Dendritic cell treated with granulocyte-macrophage colony-stimulating factor and Interleukin-4, amounts not matched to agents 40 ng/mL and 50 ng/mL, for 4 days (primary cell): ENCODE data around the gene MYO16.

Experiments used
- H3K27ac Mint-ChIP-seq: one replicate; pipeline ENCODE4 v1.8.0; 2022; ENCODE audit warnings: mild to moderate bottlenecking, mixed read lengths
- H3K27me3 Mint-ChIP-seq: one replicate; pipeline ENCODE4 v1.8.0; 2022; ENCODE audit warnings: mild to moderate bottlenecking, mixed read lengths
- H3K36me3 Mint-ChIP-seq: one replicate; pipeline ENCODE4 v1.8.0; 2022; ENCODE audit warnings: low read depth, mixed read lengths
- H3K4me1 Mint-ChIP-seq: one replicate; pipeline ENCODE4 v1.8.0; 2022; ENCODE audit warnings: low read depth, mixed read lengths
- H3K4me3 Mint-ChIP-seq: one replicate; pipeline ENCODE4 v1.8.0; 2022; ENCODE audit warnings: mild to moderate bottlenecking, moderate library complexity, mixed read lengths
- H3K9me3 Mint-ChIP-seq: one replicate; pipeline ENCODE4 v1.8.0; 2022; ENCODE audit warnings: mixed read lengths
- intact Hi-C: fragments of 100-400 bp; cut with micrococcal nuclease; formaldehyde crosslinking; loops from one replicate; pipeline ENCODE4 v1.15.0; 2022

Gene MYO16

GRCh38 chr13:109154146-109154545 is 524.7 kb downstream of the MYO16 start:
- intact Hi-C loops = no loop called here
- peaks cover 19% of the 10 kb centered on the region for H3K4me1 Mint-ChIP-seq
- H3K27ac Mint-ChIP-seq = no peak overlapping the region

GRCh38 chr13:109154546-109154945 is 525.1 kb downstream of the MYO16 start:
- H3K36me3 Mint-ChIP-seq = no peaks in the 10 kb centered on the region
- no peak overlapping the region for H3K27ac Mint-ChIP-seq
- peaks cover 32% of the 10 kb centered on the region for H3K27me3 Mint-ChIP-seq
- intact Hi-C loops = no loop called here
- H3K9me3 Mint-ChIP-seq = no peaks in the 10 kb centered on the region
- H3K4me3 Mint-ChIP-seq = no peak overlapping the region
- H3K4me1 Mint-ChIP-seq = peaks cover 19% of the 10 kb centered on the region

More at GRCh38 chr13:109154146-109154545, 524.7 kb downstream of the MYO16 start:
- H3K9me3 Mint-ChIP-seq = no peaks in the 10 kb centered on the region
- H3K4me3 Mint-ChIP-seq = no peak overlapping the region
- H3K36me3 Mint-ChIP-seq = no peaks in the 10 kb centered on the region
- H3K27me3 Mint-ChIP-seq = peaks cover 31% of the 10 kb centered on the region

GRCh38 chr13:109154966-109155761 is 525.8 kb downstream of the MYO16 start:
- H3K27me3 Mint-ChIP-seq = peaks cover 34% of the 10 kb centered on the region
- no peaks in the 10 kb centered on the region for H3K9me3 Mint-ChIP-seq
- peaks cover 19% of the 10 kb centered on the region for H3K4me1 Mint-ChIP-seq
- intact Hi-C loops = no loop called here
- H3K27ac Mint-ChIP-seq = no peak overlapping the region
- no peaks in the 10 kb centered on the region for H3K36me3 Mint-ChIP-seq
- H3K4me3 Mint-ChIP-seq = no peak overlapping the region

- Mint-ChIP-seq H3K36me3 (no peaks in the 10 kb centered on the region), H3K27ac (no peak overlapping the region), H3K4me1 (peaks cover 19% of the 10 kb centered on the region), H3K9me3 (no peaks in the 10 kb centered on the region), H3K27me3 (peaks cover 40% of the 10 kb centered on the region), H3K4me3 (no peak overlapping the region)
- intact Hi-C loops = no loop called here
These were observed 526.9 kb downstream of the MYO16 start for GRCh38 chr13:109156181-109156935.

- H3K4me1 Mint-ChIP-seq = peaks cover 19% of the 10 kb centered on the region
- H3K9me3 Mint-ChIP-seq = no peaks in the 10 kb centered on the region
- intact Hi-C loops = no loop called here
- H3K27ac Mint-ChIP-seq = peak overlapping the region; percentile 11
- H3K36me3 Mint-ChIP-seq = no peaks in the 10 kb centered on the region
- peaks cover 43% of the 10 kb centered on the region for H3K27me3 Mint-ChIP-seq
- H3K4me3 Mint-ChIP-seq = no peak overlapping the region
These were observed 527.9 kb downstream of the MYO16 start for GRCh38 chr13:109157275-109157674.

GRCh38 chr13:109158383-109158782 is 529.0 kb downstream of the MYO16 start:
- Mint-ChIP-seq H3K4me3 (no peak overlapping the region), H3K9me3 (no peaks in the 10 kb centered on the region)

GRCh38 chr13:109159650-109160309 is 530.4 kb downstream of the MYO16 start:
- intact Hi-C loops = no loop called here
- Mint-ChIP-seq H3K27me3 (peaks cover 50% of the 10 kb centered on the region), H3K36me3 (no peaks in the 10 kb centered on the region), H3K9me3 (no peaks in the 10 kb centered on the region), H3K4me1 (peaks cover 20% of the 10 kb centered on the region), H3K27ac (peak overlapping the region; percentile 8), H3K4me3 (no peak overlapping the region)

More at GRCh38 chr13:109158383-109158782, 529.0 kb downstream of the MYO16 start:
- intact Hi-C loops = no loop called here
- H3K36me3 Mint-ChIP-seq = no peaks in the 10 kb centered on the region
- H3K27me3 Mint-ChIP-seq = peaks cover 51% of the 10 kb centered on the region
- peaks cover 25% of the 10 kb centered on the region for H3K4me1 Mint-ChIP-seq
- H3K27ac Mint-ChIP-seq = no peak overlapping the region

GRCh38 chr13:109160357-109160756 is 530.9 kb downstream of the MYO16 start:
- H3K27me3 Mint-ChIP-seq = peaks cover 47% of the 10 kb centered on the region

GRCh38 chr13:109160887-109161669 is 531.7 kb downstream of the MYO16 start:
- Mint-ChIP-seq H3K4me3 (no peak overlapping the region), H3K36me3 (no peaks in the 10 kb centered on the region), H3K4me1 (peaks cover 20% of the 10 kb centered on the region), H3K27ac (no peak overlapping the region), H3K9me3 (no peaks in the 10 kb centered on the region), H3K27me3 (peaks cover 45% of the 10 kb centered on the region)
- intact Hi-C loops = no loop called here

More at GRCh38 chr13:109160357-109160756, 530.9 kb downstream of the MYO16 start:
- Mint-ChIP-seq H3K36me3 (no peaks in the 10 kb centered on the region), H3K27ac (no peak overlapping the region), H3K9me3 (no peaks in the 10 kb centered on the region), H3K4me1 (peaks cover 20% of the 10 kb centered on the region), H3K4me3 (no peak overlapping the region)
- intact Hi-C loops = no loop called here

- H3K4me3 Mint-ChIP-seq = no peak overlapping the region
- H3K36me3 Mint-ChIP-seq = no peaks in the 10 kb centered on the region
- H3K27me3 Mint-ChIP-seq = peaks cover 35% of the 10 kb centered on the region
- H3K4me1 Mint-ChIP-seq = peaks cover 14% of the 10 kb centered on the region
- no peaks in the 10 kb centered on the region for H3K9me3 Mint-ChIP-seq
- H3K27ac Mint-ChIP-seq = no peak overlapping the region
- intact Hi-C loops = no loop called here
These were observed 533.0 kb downstream of the MYO16 start for GRCh38 chr13:109162248-109163036.

GRCh38 chr13:109163037-109163379 is 533.6 kb downstream of the MYO16 start:
- Mint-ChIP-seq H3K4me1 (peaks cover 11% of the 10 kb centered on the region), H3K27ac (no peak overlapping the region), H3K27me3 (peaks cover 31% of the 10 kb centered on the region), H3K9me3 (no peaks in the 10 kb centered on the region), H3K36me3 (no peaks in the 10 kb centered on the region), H3K4me3 (no peak overlapping the region)
- intact Hi-C loops = no loop called here

- H3K4me3 Mint-ChIP-seq = no peak overlapping the region
- peaks cover 11% of the 10 kb centered on the region for H3K4me1 Mint-ChIP-seq
- H3K27ac Mint-ChIP-seq = no peak overlapping the region
- intact Hi-C loops = no loop called here
- H3K9me3 Mint-ChIP-seq = no peaks in the 10 kb centered on the region
- peaks cover 23% of the 10 kb centered on the region for H3K27me3 Mint-ChIP-seq
- no peaks in the 10 kb centered on the region for H3K36me3 Mint-ChIP-seq
These were observed 536.0 kb downstream of the MYO16 start for GRCh38 chr13:109165417-109165904.

GRCh38 chr13:109166804-109167203 is 537.4 kb downstream of the MYO16 start:
- Mint-ChIP-seq H3K9me3 (no peaks in the 10 kb centered on the region), H3K4me1 (peaks cover 11% of the 10 kb centered on the region), H3K27me3 (peaks cover 17% of the 10 kb centered on the region), H3K4me3 (no peak overlapping the region), H3K27ac (no peak overlapping the region), H3K36me3 (no peaks in the 10 kb centered on the region)
- intact Hi-C loops = no loop called here
